GM12878 (cell line): Measurements from ENCODE around the gene KDM4C. TPM values are rescaled to one million over a fixed set of nuclear protein-coding genes. Genes with fewer than 3 reads are reported as not detected.

Experiments used
- ATAC-seq: fragments of 200-7000 bp; cut with Tn5 transposase; 3 replicates; pipeline ENCODE4 v1.9.1; 2020; ENCODE audit warnings: mild to moderate bottlenecking, moderate library complexity
- BruUV-seq: library from RNA; stranded (reverse); fragments of 400-500 nt; replicated peaks from 2 replicates; lab custom pipeline; 2021; lab: Mats Ljungman, UMichigan
- CTCF ChIA-PET: fragments of 300-600 bp; sonication (Branson Sonifier 250); formaldehyde crosslinking; extraction: SDS; loops from one replicate; lab custom pipeline; 2021; ENCODE audit warnings: inconsistent platforms; lab: Yijun Ruan, JAX
- POLR2A ChIA-PET: fragments of 350-600 bp; formaldehyde crosslinking; extraction: SDS; loops from one replicate; lab custom pipeline; 2021; ENCODE audit warnings: inconsistent platforms; lab: Charles Lee
- RAD21 ChIA-PET: fragments of 300-600 bp; sonication (Branson Sonifier 250); formaldehyde crosslinking; loops from one replicate; lab custom pipeline; 2023; ENCODE audit warnings: antibody characterized with exemption; ENCODE audit not compliant: unreplicated experiment; lab: Charles Lee
- SMC1A ChIA-PET: fragments of 300-600 bp; sonication (Branson Sonifier 250); formaldehyde crosslinking; loops from one replicate; lab custom pipeline; 2023; ENCODE audit not compliant: unreplicated experiment, uncharacterized antibody; lab: Charles Lee
- DNase-seq: peaks from one replicate; pipeline ENCODE4 v3.0.0-alpha.2; 2011; ENCODE audit warnings: low read depth, low spot score
- FAIRE-seq: peaks from 3 replicates; lab custom pipeline; 2011; peaks lifted over from hg19 to GRCh38; lab: Jason Lieb, UNC
- H2AFZ ChIP-seq: 2 replicates; pipeline ENCODE4 v1.6.0; 2011; ENCODE audit warnings: low read depth, low read length, control low read depth; ENCODE audit not compliant: control insufficient read depth
- H3K27ac ChIP-seq: 2 replicates; pipeline ENCODE4 v1.5.1; 2011; ENCODE audit warnings: control low read depth; ENCODE audit not compliant: control insufficient read depth, insufficient read depth
- H3K27me3 ChIP-seq, 2 experiments: replicated peaks in 1 of 2; 2 replicates each; pipeline versions ENCODE4 v1.6.0 to v1.6.1; 2011; ENCODE audit warnings: low read length in 1 of 2; ENCODE audit not compliant: control insufficient read depth in 2 of 2, insufficient read depth in 2 of 2
- H3K36me3 ChIP-seq, 2 experiments: 2 replicates each; pipeline ENCODE4 v1.5.1; 2011; ENCODE audit warnings: low read length in 1 of 2; ENCODE audit not compliant: control insufficient read depth in 2 of 2, insufficient read depth in 2 of 2
- H3K4me1 ChIP-seq: 2 replicates; pipeline ENCODE4 v1.6.1; 2011; ENCODE audit warnings: mild to moderate bottlenecking, low read length, moderate library complexity, mixed read lengths; ENCODE audit not compliant: control insufficient read depth, insufficient read depth
- H3K4me2 ChIP-seq: 2 replicates; pipeline ENCODE4 v1.6.0; 2011; ENCODE audit warnings: control low read depth; ENCODE audit not compliant: control insufficient read depth, insufficient read depth
- H3K4me3 ChIP-seq: fragments of 200-600 bp; sonication (generic); 2 replicates; pipeline ENCODE4 v1.5.1; 2016
- H3K79me2 ChIP-seq: 2 replicates; pipeline ENCODE4 v1.6.0; 2011; ENCODE audit warnings: low read length; ENCODE audit not compliant: control insufficient read depth, insufficient read depth
- H3K9ac ChIP-seq: 2 replicates; pipeline ENCODE4 v1.8.0; 2011; ENCODE audit warnings: low read length, control low read depth, mixed read lengths; ENCODE audit not compliant: control insufficient read depth, insufficient read depth
- H3K9me3 ChIP-seq: replicated peaks from 3 replicates; pipeline ENCODE4 v1.5.1; 2011; ENCODE audit warnings: mild to moderate bottlenecking, low read length; ENCODE audit not compliant: control insufficient read depth, insufficient read depth
- H4K20me1 ChIP-seq: 2 replicates; pipeline ENCODE4 v1.6.0; 2011; ENCODE audit not compliant: control insufficient read depth, insufficient read depth
- BCL3 ChIP-seq: IDR thresholded peaks from 2 replicates; pipeline ENCODE4 v1.6.1; 2011; ENCODE audit warnings: borderline replicate concordance, low read depth, mild to moderate bottlenecking, moderate library complexity, low read length; ENCODE audit not compliant: insufficient read depth, poor library complexity, severe bottlenecking
- CBX3 ChIP-seq: fragments of 200-600 bp; sonication (generic); IDR thresholded peaks from 2 replicates; pipeline ENCODE4 v1.6.1; 2016; ENCODE audit warnings: low read depth, borderline replicate concordance
- CHD2 ChIP-seq: IDR thresholded peaks from 2 replicates; pipeline ENCODE4 v1.6.1; 2011; ENCODE audit warnings: low read depth, low read length, improper control_type of control experiment, borderline replicate concordance
- HDAC6 ChIP-seq: fragments of 200-600 bp; sonication (generic); IDR thresholded peaks from one replicate; pipeline ENCODE4 v1.8.0; 2017; ENCODE audit warnings: antibody characterized with exemption; ENCODE audit not compliant: unreplicated experiment
- KAT2A ChIP-seq: conservative IDR thresholded peaks from 2 replicates; pipeline ENCODE4 v1.6.1; 2011; ENCODE audit warnings: low read depth, low read length; ENCODE audit not compliant: control insufficient read depth
- NKRF ChIP-seq: fragments of 450-650 bp; conservative IDR thresholded peaks from 2 replicates; pipeline ENCODE4 v1.6.1; 2017; ENCODE audit warnings: mild to moderate bottlenecking, moderate library complexity
- POU2F2 ChIP-seq: IDR thresholded peaks from 3 replicates; pipeline ENCODE4 v1.6.1; 2011; ENCODE audit warnings: low read depth, mild to moderate bottlenecking, low read length, borderline replicate concordance
- SMAD1 ChIP-seq: fragments of 450-650 bp; IDR thresholded peaks from 2 replicates; pipeline ENCODE4 v1.6.1; 2018; ENCODE audit warnings: mild to moderate bottlenecking, low read depth; ENCODE audit not compliant: partially characterized antibody
- SMARCA5 ChIP-seq: fragments of 450-650 bp; IDR thresholded peaks from 2 replicates; pipeline ENCODE4 v1.6.1; 2017; ENCODE audit warnings: mild to moderate bottlenecking
- WGBS: methylation state at CpG from one replicate; pipeline ENCODE4 v1.1.6; 2016; ENCODE audit warnings: low lambda C conversion rate; ENCODE audit not compliant: insufficient replicate concordance, insufficient coverage; ENCODE audit errors: missing lambda C conversion rate; 5-methylcytosine and 5-hydroxymethylcytosine counted together
- in situ Hi-C: fragments of 300-500 bp; cut with MboI; formaldehyde crosslinking; loops from 9 replicates; pipeline ENCODE4 v1.14.3; 2018; ENCODE audit warnings: mixed read lengths
- intact Hi-C: fragments of 100-400 bp; cut with micrococcal nuclease; formaldehyde crosslinking; loops from one replicate; pipeline ENCODE4 v1.14.2; 2022; ENCODE audit not compliant: unreplicated experiment
- polyA plus RNA-seq, 11 experiments: library from polyadenylated mRNA; depleted of rRNA in 4 of 11; unstranded in 6 of 11; stranded (reverse) in 5 of 11; fragments of >200 nt; fragmentation: Nextera tagmentation in 4 of 11; fragmentation: Illumina TruSeq in 1 of 11; extraction: Ambion mirVana in 4 of 11; extraction: Trizol in 1 of 11; gene quantifications; 1 replicate in 1 of 11; 2 replicates in 10 of 11; pipeline versions ENCODE4 v1.2.1 to v1.2.3, GENCODE V29; 2011 to 2016; ENCODE audit warnings: inconsistent platforms in 2 of 11, missing spikeins in 2 of 11, low read depth in 1 of 11
- total RNA-seq, 4 experiments: library from RNA; depleted of rRNA in 3 of 4; stranded (reverse); fragments of >200 nt in 3 of 4; fragmentation: Illumina TruSeq in 1 of 4; extraction: Trizol in 1 of 4; gene quantifications; 2 replicates each; pipeline versions ENCODE4 v1.2.1 to v1.2.3, GENCODE V29; 2013 to 2021
- TF ChIP-seq, protein P1 (sequence below): fragments of 450-650 bp; IDR thresholded peaks from 2 replicates; pipeline ENCODE4 v1.6.1; 2017; ENCODE audit warnings: mild to moderate bottlenecking, moderate library complexity
- TF ChIP-seq, protein P2 (sequence below): fragments of 450-650 bp; IDR thresholded peaks from 2 replicates; pipeline ENCODE4 v1.6.1; 2018; ENCODE audit warnings: mild to moderate bottlenecking, low read depth, moderate library complexity; ENCODE audit not compliant: partially characterized antibody

KDM4C gene
- total and polyA plus RNA-seq, 10 of the 15 experiments (the other 5 are each of a cell fraction or from before 2014, with no cell fraction given) = 6.8 to 41.2 (median 20.1) TPM

DNA sequence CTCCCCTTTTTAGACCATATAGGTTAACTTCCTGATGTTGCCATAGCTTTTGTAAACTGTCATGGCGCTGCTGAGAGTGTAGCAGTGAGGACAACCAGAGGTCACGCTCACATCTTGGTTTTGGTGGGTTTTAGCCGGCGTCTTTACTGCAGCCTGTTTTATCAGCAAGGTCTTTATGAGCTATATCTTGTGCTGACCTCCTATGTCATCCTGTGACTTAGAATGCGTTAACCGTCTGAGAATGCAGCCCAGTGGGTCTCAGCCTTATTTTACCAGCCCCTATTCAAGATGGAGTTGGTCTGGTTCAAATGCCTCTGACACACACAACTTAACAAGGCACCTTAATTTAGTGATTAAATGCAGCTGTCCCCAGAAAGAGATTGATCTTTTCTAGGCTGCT, 23.9 kb upstream of the KDM4C start (continued):
- TF ChIP-seq, protein P1, sequence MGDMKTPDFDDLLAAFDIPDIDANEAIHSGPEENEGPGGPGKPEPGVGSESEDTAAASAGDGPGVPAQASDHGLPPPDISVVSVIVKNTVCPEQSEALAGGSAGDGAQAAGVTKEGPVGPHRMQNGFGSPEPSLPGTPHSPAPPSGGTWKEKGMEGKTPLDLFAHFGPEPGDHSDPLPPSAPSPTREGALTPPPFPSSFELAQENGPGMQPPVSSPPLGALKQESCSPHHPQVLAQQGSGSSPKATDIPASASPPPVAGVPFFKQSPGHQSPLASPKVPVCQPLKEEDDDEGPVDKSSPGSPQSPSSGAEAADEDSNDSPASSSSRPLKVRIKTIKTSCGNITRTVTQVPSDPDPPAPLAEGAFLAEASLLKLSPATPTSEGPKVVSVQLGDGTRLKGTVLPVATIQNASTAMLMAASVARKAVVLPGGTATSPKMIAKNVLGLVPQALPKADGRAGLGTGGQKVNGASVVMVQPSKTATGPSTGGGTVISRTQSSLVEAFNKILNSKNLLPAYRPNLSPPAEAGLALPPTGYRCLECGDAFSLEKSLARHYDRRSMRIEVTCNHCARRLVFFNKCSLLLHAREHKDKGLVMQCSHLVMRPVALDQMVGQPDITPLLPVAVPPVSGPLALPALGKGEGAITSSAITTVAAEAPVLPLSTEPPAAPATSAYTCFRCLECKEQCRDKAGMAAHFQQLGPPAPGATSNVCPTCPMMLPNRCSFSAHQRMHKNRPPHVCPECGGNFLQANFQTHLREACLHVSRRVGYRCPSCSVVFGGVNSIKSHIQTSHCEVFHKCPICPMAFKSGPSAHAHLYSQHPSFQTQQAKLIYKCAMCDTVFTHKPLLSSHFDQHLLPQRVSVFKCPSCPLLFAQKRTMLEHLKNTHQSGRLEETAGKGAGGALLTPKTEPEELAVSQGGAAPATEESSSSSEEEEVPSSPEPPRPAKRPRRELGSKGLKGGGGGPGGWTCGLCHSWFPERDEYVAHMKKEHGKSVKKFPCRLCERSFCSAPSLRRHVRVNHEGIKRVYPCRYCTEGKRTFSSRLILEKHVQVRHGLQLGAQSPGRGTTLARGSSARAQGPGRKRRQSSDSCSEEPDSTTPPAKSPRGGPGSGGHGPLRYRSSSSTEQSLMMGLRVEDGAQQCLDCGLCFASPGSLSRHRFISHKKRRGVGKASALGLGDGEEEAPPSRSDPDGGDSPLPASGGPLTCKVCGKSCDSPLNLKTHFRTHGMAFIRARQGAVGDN = no peak
- no peak for TF ChIP-seq SMAD1
- TF ChIP-seq, all 136 proteins: peak for 0

DNA sequence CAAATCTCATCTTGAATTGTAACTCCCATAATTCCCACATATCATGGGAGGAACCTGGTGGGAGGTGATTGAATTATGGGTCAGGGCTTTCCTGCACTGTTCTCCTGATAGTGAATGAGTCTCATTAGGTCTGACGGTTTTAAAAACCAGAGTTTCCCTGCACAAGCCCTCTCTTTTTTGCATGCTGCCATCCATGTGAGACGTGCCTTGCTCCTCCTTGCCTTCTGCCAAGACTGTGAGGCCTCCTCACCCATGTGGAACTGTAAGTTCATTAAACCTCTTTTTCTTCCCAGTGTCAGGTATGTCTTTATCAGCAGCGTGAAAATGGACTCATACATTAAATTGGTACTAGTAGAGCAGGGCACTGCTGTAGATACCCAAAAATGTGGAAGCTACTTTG, 22.4 kb upstream of the KDM4C start:
- H2AFZ ChIP-seq = no peak overlapping the region
- SMC1A ChIA-PET = interaction anchor here (1.0 kb wide), 1 partner anchor 43 kb away, joined by 3 read pairs; no protein-coding TSS in a partner anchor
- CTCF ChIA-PET = no interaction called here
- DNase-seq = no peak
- RAD21 ChIA-PET = no interaction called here
- no TSS peak for BruUV-seq
- H4K20me1 ChIP-seq = no peaks in the 10 kb centered on the region
- H3K79me2 ChIP-seq = no peaks in the 10 kb centered on the region
- 79% methylated on average over 3 of the region's 3 CpGs for WGBS
- POLR2A ChIA-PET = no interaction called here
- in situ Hi-C loops (loop anchor here (5.0 kb wide), 1 partner anchor 148 kb away; no protein-coding TSS in a partner anchor), intact Hi-C loops (loop anchor here (10.0 kb wide), 1 partner anchor 381 kb away; no protein-coding TSS in a partner anchor)
- H3K9ac ChIP-seq = no peak overlapping the region
- H3K27ac ChIP-seq = no peak overlapping the region
- H3K27me3 ChIP-seq = no peaks in the 10 kb centered on the region
- ATAC-seq = no peak
- no peak overlapping the region for H3K4me3 ChIP-seq
- no peak overlapping the region for H3K4me2 ChIP-seq
- no peak for FAIRE-seq
- no peaks in the 10 kb centered on the region for H3K36me3 ChIP-seq
- no peaks in the 10 kb centered on the region for H3K4me1 ChIP-seq
- peaks cover 3% of the 10 kb centered on the region; the same call in 1 of the 3 replicates for H3K9me3 ChIP-seq
- no peak for TF ChIP-seq BCL3
- TF ChIP-seq CBX3 = no peak
- no peak for TF ChIP-seq CHD2
- no peak for TF ChIP-seq HDAC6
- no peak for TF ChIP-seq NKRF
- no peak for TF ChIP-seq KAT2A
- TF ChIP-seq, protein P2, sequence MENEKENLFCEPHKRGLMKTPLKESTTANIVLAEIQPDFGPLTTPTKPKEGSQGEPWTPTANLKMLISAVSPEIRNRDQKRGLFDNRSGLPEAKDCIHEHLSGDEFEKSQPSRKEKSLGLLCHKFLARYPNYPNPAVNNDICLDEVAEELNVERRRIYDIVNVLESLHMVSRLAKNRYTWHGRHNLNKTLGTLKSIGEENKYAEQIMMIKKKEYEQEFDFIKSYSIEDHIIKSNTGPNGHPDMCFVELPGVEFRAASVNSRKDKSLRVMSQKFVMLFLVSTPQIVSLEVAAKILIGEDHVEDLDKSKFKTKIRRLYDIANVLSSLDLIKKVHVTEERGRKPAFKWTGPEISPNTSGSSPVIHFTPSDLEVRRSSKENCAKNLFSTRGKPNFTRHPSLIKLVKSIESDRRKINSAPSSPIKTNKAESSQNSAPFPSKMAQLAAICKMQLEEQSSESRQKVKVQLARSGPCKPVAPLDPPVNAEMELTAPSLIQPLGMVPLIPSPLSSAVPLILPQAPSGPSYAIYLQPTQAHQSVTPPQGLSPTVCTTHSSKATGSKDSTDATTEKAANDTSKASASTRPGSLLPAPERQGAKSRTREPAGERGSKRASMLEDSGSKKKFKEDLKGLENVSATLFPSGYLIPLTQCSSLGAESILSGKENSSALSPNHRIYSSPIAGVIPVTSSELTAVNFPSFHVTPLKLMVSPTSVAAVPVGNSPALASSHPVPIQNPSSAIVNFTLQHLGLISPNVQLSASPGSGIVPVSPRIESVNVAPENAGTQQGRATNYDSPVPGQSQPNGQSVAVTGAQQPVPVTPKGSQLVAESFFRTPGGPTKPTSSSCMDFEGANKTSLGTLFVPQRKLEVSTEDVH = no peak
- TF ChIP-seq POU2F2 = no peak
- no peak for TF ChIP-seq SMARCA5
